IPS DF 4.7 (cell line): ENCODE data around the gene GPR146.
"Not testable (repeated sequence)": the region's sequence is repeated elsewhere in the genome, so short reads cannot be mapped to it uniquely, and the experiment has no call there.

ENCODE experiments used
- DNase-seq: peaks from one replicate; pipeline ENCODE4 v3.0.0-alpha.2; 2013; ENCODE audit warnings: low spot score; ENCODE audit errors: extremely low read depth

The GPR146 gene

DNA sequence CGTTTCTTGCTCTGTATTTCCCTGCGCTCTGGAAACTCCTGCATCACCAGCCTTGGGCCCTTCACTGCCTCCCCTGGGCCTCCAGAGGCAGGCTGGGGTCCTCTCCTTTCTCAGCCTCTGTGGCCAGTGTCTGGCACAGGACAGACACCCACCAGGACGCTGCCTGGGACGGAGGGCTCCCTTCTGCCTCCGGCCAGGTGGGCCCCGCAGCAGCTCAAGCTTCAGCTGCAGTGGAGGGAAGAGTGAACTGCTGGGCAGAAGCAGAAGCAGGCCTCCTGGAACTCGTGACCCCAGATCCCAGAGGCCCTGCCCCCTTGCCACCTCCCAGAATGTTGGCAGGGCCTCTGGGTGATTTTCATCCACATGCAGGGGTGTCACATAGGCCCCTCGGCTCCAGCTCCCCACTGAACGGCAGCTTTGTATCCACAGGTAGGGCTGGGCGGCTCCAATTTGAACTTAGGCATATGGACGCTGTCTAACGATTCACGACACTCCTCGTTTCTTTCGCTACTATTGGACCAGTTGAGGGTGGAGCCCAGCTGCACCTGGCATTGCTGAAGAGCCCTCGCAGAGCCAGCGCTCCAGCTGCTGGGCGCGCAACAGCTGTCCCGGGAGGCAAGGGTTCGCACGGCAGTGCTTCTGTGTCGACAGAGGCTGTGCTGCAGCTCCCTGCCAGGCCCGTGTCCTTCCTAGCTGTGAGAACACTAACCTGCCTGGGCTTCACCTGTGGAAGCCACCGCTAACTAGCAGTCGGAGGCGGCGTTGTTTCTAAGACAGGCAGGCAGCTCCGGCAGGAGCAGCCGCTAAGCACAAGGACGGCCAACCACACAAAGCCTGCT lies 18.4 kb upstream of the GPR146 start:
- DNase-seq: no peak

- no peak for DNase-seq
These were observed 17.6 kb upstream of the GPR146 start for GRCh38 chr7:1026721-1027161.

DNA sequence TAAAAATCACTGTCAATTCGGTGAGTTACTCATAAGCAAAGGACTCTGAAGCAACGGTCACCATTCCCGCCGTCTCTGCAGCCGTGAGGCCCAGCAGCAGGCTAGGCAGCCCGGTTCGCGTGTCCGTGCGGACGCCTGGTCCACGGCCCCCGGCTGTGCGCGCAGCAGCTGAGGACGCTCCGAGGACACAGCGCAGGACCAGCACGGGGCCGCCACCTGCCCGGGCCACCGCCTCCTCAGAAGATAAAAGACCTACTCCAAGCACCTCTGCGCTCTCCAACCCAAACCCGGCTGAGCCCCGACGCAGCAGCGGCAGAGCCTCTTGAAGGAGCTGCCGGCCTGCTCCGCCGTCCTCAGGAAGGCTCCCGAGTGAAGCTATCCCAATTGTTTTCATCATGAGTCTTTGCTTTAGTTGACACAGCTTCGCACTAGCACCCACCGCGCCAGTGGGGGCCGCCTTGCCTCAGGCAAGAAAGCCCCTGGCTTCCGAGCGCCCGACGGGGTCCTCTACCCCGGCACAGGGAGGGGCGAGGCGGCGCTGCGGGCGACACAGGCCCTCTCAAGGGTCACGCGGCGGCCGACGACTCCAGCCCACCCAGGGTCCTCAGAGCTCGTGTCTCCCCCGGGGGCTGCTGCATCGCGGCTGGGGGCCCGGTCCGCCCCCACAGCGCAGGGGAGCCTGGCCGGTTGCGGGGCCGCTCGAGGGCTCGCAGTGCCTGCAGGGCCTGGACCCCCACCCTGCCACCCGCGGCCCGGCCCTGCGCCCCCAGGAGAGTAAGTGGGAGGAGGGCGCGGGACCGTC lies 16.9 kb upstream of the GPR146 start:
- no peak for DNase-seq

DNA sequence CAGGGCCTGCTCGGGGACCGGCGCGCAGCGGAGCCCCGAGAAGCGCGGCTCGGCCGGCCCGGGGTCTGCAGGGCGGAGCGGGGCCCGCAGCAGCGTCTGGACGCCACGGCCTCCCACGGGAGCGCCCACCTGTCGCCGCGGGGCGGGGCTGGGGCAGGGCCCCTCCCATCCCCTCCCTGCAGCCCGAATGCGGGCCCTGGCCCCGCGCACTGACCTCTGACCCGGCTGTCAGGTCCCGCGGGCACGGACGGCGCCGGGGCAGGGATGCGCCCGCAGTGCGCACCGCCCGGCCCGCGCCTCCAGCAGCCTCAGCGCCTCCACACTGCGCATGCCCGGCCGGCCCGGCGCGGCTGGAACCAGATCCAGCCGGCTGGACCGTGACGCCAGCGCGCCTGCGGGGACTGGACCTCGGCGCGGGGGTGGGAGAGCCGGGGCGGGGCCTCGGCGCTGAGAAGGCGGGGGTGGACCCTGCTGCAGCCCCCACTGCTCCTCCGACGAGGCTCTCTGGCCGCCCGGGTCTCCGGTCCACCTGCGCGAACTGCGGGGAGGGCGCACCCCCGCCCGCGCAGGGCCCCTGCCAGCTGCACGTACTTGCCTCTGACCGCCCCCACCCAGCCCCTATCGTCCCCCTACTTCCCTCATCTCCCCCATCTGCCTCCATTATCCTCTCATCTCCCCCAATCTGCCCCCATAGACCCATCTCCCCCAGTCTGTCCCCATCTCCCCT lies 16.1 kb upstream of the GPR146 start:
- DNase-seq: no peak

DNA sequence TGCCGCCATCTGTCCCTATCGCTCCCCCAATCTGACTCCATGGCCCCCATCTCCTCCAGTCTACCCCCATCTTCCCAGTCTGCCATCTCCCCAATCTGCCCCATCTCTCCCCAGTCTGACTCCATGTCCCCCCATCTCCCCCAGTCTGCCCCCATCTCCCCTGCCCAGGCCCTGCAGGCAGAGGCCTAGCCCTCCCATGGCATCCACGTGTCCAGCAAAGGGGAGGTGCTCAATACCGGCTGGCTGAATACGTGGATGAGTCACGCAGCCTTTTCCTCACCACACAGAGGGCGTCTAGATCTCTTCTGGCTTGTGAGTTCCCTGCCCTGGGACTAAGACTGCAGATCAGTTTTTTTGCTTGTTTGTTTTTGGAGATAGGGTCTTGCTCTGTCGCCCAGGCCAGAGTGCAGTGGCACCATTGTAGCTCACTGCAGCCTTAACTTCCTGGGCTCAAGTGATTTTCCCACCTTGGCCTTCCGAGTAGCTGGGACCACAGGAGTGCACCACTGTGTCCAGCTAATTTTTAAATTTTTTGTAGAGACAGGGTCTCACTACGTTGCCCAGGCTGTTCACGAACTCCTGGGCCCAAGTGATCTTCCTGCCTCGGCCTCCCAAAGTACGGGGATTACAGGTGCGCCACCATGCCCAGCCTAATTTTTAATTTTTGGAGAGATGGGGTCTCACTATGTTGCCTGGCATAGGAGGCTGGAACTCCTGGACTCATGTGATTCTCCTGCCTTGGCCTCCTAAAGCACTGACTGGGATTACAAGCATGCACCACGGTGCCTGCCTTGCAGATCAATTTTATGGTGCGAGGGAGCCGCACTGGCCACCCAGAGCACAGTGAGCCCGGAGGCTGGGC lies 15.3 kb upstream of the GPR146 start:
- DNase-seq: no peak

GRCh38 chr7:1029637-1030443 lies 14.5 kb upstream of the GPR146 start:
- DNase-seq: no peak

DNA sequence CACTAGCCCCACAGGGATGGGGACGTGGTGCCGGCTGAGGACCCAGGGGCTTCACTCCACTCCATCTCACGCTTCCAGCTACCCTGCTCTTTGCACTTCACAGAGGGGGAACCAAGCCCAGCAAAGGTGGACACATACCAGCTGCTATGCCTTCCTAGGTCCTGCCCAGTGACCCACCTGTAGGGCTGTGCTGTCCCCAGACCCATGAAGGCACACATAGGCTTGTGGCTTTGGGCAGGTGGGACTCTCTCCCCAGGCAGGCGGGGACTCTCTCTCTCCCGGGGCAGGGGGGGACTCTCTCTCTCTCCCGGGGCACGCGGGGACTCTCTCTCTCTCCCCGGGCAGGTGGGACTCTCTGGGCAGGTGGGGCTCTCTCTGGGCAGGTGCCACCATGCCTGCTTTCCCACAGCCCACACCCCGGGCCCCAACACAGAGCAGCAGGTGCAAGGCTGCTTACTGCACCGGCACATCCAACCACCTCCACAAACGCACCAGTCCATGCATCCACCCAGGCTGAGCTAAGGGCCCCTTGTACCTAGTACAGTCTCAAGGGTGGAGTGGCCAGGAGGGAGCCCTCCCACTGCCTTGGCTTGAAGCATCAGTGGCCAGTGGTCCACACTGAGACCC lies 13.8 kb upstream of the GPR146 start:
- no peak for DNase-seq

DNA sequence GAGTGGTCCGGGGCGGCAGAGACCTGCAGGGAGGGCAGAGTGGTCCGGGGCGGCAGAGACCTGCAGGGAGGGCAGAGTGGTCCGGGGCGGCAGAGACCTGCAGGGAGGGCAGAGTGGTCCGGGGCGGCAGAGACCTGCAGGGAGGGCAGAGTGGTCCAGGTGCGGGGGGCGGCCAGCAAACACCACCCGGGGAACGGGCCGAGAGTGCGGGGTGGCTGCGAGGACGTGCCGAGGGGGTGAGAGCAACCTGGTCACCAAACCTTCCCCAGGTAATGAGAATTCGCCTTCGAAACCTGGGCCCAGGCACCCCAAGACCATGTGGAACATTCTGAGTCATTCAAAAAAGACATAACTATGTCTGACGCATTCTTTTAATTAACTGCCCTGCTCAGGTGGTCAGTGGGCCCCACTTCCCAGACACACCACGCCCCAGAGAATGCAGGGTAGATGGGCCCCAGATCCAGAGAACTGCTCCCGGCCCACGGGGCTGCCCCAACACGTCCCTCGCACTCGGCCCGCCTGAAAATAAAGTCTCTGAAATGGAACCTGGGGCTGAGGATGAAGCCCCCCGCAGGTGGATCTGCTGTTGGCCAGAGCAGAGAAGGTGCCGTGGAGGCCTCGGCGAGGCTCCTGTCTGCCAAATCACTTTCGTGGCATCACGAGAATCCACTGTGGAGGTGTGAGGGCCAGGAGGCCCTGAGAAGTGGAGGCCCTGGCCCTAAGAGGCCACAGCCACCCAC lies 12.5 kb upstream of the GPR146 start:
- no peak for DNase-seq

DNA sequence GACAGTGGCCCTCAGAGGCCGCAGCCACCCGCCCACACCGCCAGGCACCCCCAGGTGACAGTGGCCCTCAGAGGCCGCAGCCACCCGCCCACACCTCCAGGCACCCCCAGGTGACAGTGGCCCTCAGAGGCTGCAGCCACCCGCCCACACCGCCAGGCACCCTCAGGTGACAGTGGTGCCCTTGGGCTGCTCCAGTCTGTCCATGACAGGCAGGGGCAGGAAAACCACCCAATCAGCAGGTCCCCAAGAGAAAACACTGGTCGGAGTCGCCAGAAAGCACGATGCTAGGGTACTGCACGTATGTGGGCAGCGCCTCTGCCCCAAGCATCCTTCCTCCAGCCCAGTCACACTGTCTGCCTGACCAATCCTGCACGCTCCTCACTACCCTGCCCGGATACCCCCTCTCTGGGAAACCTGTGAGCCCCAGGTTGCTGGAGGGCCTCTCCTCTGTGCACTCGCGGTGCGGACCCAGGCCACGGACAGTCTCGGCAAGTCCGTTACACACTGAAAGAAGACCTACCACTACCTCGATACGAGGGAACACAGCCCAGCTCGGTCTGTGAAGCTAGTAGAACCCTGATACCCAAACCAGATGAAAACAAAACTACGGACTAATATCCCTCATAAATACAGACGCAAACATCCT lies 11.7 kb upstream of the GPR146 start:
- no peak for DNase-seq

GRCh38 chr7:1033546-1034145 lies 10.7 kb upstream of the GPR146 start:
- DNase-seq: no peak

GRCh38 chr7:1034769-1035168 lies 9.6 kb upstream of the GPR146 start:
- not testable (repeated sequence) for DNase-seq

DNA sequence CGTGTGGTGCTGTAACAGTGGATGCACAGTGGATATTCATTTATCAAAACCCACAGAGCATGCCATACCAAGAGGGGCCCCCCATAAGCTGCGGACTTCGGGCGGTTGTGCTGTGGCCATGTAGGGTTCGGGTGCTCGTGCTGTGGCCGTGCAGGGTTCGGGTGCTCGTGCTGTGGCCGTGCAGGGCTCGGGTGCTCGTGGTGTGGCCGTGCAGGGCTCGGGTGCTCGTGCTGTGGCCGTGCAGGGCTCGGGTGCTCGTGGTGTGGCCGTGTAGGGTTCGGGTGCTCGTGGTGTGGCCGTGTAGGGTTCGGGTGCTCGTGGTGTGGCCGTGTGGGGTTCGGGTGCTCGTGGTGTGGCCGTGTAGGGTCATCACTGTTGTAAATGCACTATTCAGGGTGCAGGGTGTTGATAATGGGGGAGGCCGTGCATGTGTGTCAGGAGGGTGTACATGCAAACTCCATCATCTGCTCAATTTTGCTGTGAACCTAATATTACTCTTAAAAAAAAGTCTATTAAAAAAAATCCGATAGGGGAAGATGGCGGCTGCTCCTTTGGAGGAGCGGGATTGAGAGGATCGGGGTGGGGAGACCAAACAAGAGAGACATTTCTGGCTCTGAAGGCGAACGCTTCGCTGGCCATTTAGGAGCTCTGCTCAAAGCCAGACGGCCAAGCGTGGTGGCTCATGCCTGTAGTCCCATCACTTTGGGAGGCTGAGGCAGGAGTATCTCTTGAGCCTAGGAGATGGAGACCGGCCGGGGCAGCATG lies 8.0 kb upstream of the GPR146 start:
- not testable (repeated sequence) for DNase-seq

DNA sequence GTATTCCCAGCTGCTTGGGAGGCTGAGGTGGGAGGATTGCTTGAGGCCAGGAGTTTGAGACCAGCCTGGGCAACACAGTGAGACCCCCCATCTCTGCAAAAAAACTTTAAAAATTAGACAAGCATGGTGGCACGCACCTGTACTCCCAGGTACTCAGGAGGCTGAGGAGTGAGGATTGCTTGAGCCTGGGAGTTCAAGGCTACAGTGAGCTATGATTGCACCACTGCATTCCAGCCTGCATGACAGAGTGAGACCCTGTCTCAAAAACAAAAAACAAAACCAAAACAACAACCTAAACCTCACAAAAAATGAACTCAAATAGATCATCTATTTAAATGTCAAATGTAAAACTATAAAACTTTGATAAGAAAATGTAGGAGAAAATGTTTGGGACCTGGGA lies 4.1 kb upstream of the GPR146 start:
- DNase-seq: not testable (repeated sequence)

DNA sequence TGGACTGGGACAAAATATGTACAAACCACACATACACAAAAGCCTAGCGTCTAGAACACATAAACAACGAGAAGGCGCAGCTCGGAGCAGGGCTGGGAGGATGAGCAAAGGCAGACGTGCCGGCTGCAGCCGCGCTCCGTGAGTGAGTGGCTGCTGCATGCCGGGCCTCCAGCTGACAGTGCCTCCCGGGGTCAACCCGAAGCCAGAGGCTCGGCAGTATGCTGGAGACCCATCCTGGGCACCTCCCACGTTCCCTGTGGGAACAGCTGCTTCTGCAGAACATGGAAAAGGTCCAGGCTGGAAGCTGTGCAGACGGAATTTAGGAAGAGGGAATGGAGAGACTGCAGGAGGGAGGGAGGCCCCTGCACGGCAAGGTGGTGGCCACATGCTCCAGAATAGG lies 3.6 kb upstream of the GPR146 start:
- DNase-seq: no peak

GRCh38 chr7:1041551-1042491 lies 2.5 kb upstream of the GPR146 start:
- DNase-seq: no peak

DNA sequence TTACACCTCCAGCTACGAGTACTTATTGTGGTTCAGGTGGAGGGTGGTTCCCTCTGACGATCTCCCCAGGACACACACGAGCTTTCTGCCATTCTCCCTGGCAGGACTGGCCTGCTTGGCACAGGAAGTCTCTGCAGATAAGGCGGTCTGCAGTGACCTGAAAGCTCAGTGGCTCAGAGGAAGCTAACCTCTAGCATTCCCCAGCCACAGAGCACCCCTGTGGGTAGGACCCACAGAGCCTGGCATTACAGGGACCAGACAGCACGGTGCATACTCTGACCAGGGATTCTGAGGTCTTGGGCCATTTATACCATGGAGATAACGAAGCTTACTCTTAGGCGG lies 1.9 kb upstream of the GPR146 start:
- no peak for DNase-seq
